Lower leg skin (tissue), 3 donors: ENCODE results near the gene NCOA4.
"Not testable (repeated sequence)": the region's sequence is repeated elsewhere in the genome, so short reads cannot be mapped to it uniquely, and the experiment has no call there.

Source experiments
- CTCF ChIP-seq, 3 donors: fragments of 450-650 bp; IDR thresholded peaks; one replicate each; pipeline ENCODE4 v1.5.1; 2016; ENCODE audit warnings: antibody characterized with exemption in 3 of 3, mild to moderate bottlenecking in 3 of 3, moderate library complexity in 2 of 3
- POLR2A ChIP-seq, 2 donors: fragments of 450-650 bp; IDR thresholded peaks; one replicate each; pipeline ENCODE4 v1.6.1; 2016 to 2017; ENCODE audit warnings: antibody characterized with exemption in 2 of 2, mild to moderate bottlenecking in 1 of 2, moderate library complexity in 1 of 2

- TF ChIP-seq CTCF, POLR2A (IDR thresholded peaks at IDR 0.05): not testable (repeated sequence)
These were observed 49.1 kb downstream of the NCOA4 start for GRCh38 chr10:45981367-45981766.
